Stimulated activated CD8-positive, alpha-beta memory T cell treated with anti-CD3 and anti-CD28 coated beads, Interleukin-12 subunit alpha, Interleukin-12 subunit beta, amount 100 ng/mL, for 24 hours (primary cell): ENCODE measurements around the gene TRIP12.
"Not testable (repeated sequence)": the region's sequence is repeated elsewhere in the genome, so short reads cannot be mapped to it uniquely, and the experiment has no call there.

Experiments
- DNase-seq: peaks from one replicate; pipeline ENCODE4 v3.0.0-alpha.2; 2020; ENCODE audit errors: extremely low read depth

TRIP12 gene

GRCh38 chr2:229921892-229922448 is at the start of gene TRIP12:
TRIP12 (minus strand) TSS chr2:229922009; CDS start chr2:229880079, 41,930 bp downstream.
- peak; percentile 65 for DNase-seq

- no peak for DNase-seq
Measured at GRCh38 chr2:229971298-229971790, 49.5 kb upstream of the TRIP12 start.

- no peak for DNase-seq
Measured at GRCh38 chr2:229970406-229970805, 48.6 kb upstream of the TRIP12 start.

- DNase-seq = no peak
Measured at GRCh38 chr2:229969921-229970320, 48.1 kb upstream of the TRIP12 start.

GRCh38 chr2:229963596-229963995 is 41.8 kb upstream of the TRIP12 start:
- not testable (repeated sequence) for DNase-seq

- DNase-seq = no peak
Measured at GRCh38 chr2:229956491-229956890, 34.7 kb upstream of the TRIP12 start.

- DNase-seq = no peak
Measured at GRCh38 chr2:229955663-229956062, 33.9 kb upstream of the TRIP12 start.

- DNase-seq = no peak
Measured at GRCh38 chr2:229952256-229952835, 30.5 kb upstream of the TRIP12 start.

- no peak for DNase-seq
Measured at GRCh38 chr2:229947544-229947943, 25.7 kb upstream of the TRIP12 start.

- DNase-seq = no peak
Measured at GRCh38 chr2:229945975-229946374, 24.2 kb upstream of the TRIP12 start.

GRCh38 chr2:229943770-229944449 is 22.1 kb upstream of the TRIP12 start:
- no peak for DNase-seq

- DNase-seq = no peak
Measured at GRCh38 chr2:229943171-229943570, 21.4 kb upstream of the TRIP12 start.

GRCh38 chr2:229942671-229943070 is 20.9 kb upstream of the TRIP12 start:
- DNase-seq = no peak

GRCh38 chr2:229937537-229937936 is 15.7 kb upstream of the TRIP12 start:
- DNase-seq = no peak

- DNase-seq = no peak
Measured at GRCh38 chr2:229931241-229931640, 9.4 kb upstream of the TRIP12 start.

- no peak for DNase-seq
Measured at GRCh38 chr2:229930656-229931055, 8.8 kb upstream of the TRIP12 start.

- no peak for DNase-seq
Measured at GRCh38 chr2:229927817-229928321, 6.1 kb upstream of the TRIP12 start.

- DNase-seq = no peak
Measured at GRCh38 chr2:229925201-229925600, 3.4 kb upstream of the TRIP12 start.

- not testable (repeated sequence) for DNase-seq
Measured at GRCh38 chr2:229924541-229924940, 2.7 kb upstream of the TRIP12 start.

GRCh38 chr2:229922449-229923386 is 909 bp upstream of the TRIP12 start, which contains the start of gene FBXO36:
FBXO36 (plus strand) TSS chr2:229922503; CDS start chr2:229922514, 11 bp downstream.
- DNase-seq = peak; percentile 75

- DNase-seq = peak; percentile 48
Measured at GRCh38 chr2:229921101-229921891, 513 bp downstream of the TRIP12 start.
